Measurements from ENCODE around the gene MRGPRF. TPM values are rescaled to one million over a fixed set of nuclear protein-coding genes. Genes with fewer than 3 reads are reported as not detected.

The MRGPRF gene
- total RNA-seq, 4 donors from 2014 or later, result 8.8 to 18.6 (median 10.9) TPM

DNA sequence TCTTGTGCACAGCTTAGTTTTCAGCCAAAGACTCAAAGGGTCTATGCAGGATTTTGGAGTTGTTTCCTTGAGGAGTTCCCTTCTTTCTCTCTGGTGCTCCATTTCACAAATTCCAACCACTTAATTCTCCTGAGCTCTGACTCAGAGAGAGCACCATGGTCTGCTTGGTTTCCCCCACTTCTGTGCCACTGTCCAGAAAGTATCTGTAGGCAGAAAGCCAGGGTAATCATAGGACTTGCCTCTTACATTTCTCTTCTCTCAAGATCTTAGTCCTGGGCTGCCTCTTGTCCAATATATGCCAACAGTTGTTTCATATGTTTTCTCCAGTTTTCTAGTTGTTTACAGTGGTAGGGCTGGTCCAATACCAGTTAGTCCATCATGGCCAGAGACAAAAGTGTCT lies 25.8 kb downstream of the MRGPRF start:
- TF ChIP-seq, protein P1, sequence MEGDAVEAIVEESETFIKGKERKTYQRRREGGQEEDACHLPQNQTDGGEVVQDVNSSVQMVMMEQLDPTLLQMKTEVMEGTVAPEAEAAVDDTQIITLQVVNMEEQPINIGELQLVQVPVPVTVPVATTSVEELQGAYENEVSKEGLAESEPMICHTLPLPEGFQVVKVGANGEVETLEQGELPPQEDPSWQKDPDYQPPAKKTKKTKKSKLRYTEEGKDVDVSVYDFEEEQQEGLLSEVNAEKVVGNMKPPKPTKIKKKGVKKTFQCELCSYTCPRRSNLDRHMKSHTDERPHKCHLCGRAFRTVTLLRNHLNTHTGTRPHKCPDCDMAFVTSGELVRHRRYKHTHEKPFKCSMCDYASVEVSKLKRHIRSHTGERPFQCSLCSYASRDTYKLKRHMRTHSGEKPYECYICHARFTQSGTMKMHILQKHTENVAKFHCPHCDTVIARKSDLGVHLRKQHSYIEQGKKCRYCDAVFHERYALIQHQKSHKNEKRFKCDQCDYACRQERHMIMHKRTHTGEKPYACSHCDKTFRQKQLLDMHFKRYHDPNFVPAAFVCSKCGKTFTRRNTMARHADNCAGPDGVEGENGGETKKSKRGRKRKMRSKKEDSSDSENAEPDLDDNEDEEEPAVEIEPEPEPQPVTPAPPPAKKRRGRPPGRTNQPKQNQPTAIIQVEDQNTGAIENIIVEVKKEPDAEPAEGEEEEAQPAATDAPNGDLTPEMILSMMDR (IDR thresholded peaks at IDR 0.05; ENCODE audit: low read depth), result no peak

DNA sequence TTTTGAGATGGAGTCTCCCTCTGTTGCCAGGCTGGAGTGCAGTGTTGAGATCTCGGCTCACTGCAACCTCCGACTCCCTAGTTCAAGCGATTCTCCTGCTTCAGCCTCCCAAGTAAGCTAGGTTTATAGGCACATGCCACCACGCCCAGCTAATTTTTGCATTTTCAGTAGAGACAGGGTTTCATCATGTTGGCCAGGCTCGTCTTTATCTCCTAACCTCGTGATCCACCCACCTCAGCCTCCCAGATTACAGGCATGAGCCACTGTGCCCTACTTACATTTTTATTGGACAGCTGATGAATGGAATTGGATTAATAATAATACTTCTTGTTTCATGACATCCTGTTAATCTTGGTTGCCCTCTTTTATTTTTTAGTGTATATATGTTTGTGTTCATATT lies 29.2 kb downstream of the MRGPRF start:
- TF ChIP-seq, protein P1 (IDR thresholded peaks at IDR 0.05; ENCODE audit: low read depth), result no peak

DNA sequence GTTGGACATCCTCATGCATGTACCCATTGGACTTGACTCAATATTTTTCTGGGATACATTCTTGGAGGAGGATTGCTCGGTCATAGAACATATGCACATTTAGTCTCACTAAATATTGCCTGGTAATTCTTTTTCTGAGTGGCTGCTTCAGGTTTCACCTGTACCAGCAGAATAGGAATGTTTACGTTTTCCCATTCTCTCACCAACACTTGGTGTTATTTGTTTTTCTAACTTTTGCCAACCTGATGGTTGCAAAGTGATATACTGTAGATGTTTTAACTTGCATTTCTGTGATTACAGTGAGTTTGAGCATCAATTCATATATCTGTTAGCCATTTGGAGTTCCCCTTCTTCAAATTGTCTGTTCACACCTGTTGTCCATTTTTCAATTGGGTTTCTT lies 30.9 kb downstream of the MRGPRF start:
- TF ChIP-seq, protein P1 (IDR thresholded peaks at IDR 0.05; ENCODE audit: low read depth), result no peak

DNA sequence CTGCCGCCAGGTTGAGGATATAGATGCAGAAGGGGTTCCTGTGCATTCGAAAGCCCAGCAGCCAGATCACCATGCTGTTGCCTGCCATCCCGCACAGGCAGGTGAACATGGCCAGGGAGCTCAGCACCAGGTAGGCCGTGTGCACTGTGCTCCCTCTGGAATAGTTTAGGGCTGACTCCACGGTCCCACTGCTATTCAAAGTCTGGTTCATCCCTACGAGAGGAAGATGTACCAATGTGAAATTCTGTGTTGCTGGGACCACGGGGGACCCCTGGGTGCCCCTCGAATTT lies 32.3 kb downstream of the MRGPRF start, which contains the start of gene MRGPRD:
TSS of gene MRGPRD (minus strand) at position 211 of the 290 bp plus-strand sequence. CDS start at position 211, 0 bp downstream.
- TF ChIP-seq, protein P1 (IDR thresholded peaks at IDR 0.05; ENCODE audit: low read depth), result no peak

DNA sequence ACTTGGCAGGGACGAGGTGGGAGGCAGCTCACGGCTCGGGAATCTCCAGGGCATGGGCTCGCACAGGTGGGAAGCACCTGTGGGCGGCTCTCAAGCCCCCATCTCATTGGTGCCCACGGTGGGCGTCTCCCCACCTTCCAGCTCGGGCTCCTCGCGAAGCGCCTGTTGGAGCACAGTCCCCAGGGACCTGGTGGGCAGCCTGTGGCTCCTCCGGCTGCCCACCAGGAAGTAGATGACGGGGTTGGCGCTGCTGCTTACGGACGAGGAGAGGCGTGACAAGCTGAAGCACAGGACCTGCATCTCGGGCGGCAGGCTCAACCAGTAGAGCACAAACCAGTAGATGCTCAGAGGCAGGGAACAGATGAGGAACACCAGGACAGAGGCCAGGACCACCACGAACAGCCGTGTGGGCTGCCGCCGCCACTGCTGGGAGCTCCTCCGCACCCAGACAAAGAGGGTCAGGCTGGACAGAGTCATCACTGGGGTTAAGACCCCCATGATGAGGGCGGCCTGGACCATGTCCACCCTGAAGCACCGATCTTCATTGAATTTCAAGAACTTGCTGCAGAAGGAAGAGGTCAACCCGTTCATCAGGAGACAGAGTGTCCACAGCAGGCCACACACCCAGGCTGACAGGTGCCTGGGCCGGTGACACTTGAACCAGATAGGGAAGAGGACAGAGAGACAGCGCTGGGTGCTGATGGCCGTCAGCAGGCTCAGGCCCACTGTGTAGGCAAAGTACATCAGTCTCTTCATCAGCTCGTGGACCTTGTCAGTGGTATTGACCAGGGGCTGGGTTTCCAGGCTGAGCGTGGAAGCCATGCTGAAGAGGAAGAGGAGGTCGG lies 32.9 kb downstream of the MRGPRF start:
- TF ChIP-seq, protein P1 (IDR thresholded peaks at IDR 0.05; ENCODE audit: low read depth), result no peak

GRCh38 chr11:68978931-68979594 lies 34.0 kb downstream of the MRGPRF start:
- TF ChIP-seq, protein P1 (IDR thresholded peaks at IDR 0.05; ENCODE audit: low read depth), result no peak

DNA sequence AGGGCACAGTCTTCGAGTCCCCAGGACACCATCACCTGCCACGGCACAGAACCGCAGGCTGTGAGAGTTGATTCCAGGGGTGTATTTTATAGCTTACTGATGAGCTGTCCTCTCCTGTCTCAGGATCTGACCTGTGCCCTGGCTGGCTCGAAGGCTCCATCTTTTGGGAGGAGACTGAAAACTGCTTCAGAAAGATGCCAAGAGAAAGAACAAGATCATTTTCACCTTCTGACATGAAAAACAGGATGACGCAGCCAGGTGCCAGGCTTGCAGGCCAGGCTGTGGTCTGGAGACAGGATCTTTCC lies 34.5 kb downstream of the MRGPRF start:
- TF ChIP-seq, protein P1 (IDR thresholded peaks at IDR 0.05; ENCODE audit: low read depth), result no peak
